Measurements from ENCODE around the gene LAMA3.

GRCh38 chr18:23689616-23690504 lies 607 bp downstream of the LAMA3 start:
- TF ChIP-seq POLR2AphosphoS5 (IDR thresholded peaks at IDR 0.05; ENCODE audit: insufficient read depth, low read depth, low read length): no peak
- TF ChIP-seq CTCF (IDR thresholded peaks at IDR 0.05; ENCODE audit: extremely low read depth in 1 of 2, insufficient read depth in 1 of 2, low read depth in 1 of 2, low read length in 2 of 2): no peak
- TF ChIP-seq POLR2A (IDR thresholded peaks at IDR 0.05; ENCODE audit: low read depth, low read length): no peak
- TF ChIP-seq MAX (IDR thresholded peaks at IDR 0.05; ENCODE audit: insufficient read depth, insufficient read length): no peak
- TF ChIP-seq EZH2 (IDR thresholded peaks at IDR 0.05; ENCODE audit: borderline replicate concordance, low read depth, low read length, severe bottlenecking): no peak

Data from endothelial cell of umbilical vein (primary cell).